NB4 (cell line): ENCODE measurements around the gene KIRREL3.

ENCODE experiments used
- DNase-seq: peaks from one replicate; pipeline ENCODE4 v3.0.0; 2010; ENCODE audit warnings: low read depth
- H3K4me3 ChIP-seq: one replicate; pipeline ENCODE4 v1.5.1; 2011; ENCODE audit warnings: mild to moderate bottlenecking, low read depth, low read length, moderate library complexity
- CTCF ChIP-seq: IDR thresholded peaks from one replicate; pipeline ENCODE4 v1.5.1; 2012; ENCODE audit warnings: low read depth, low read length
- MYC ChIP-seq: IDR thresholded peaks from 2 replicates; pipeline ENCODE4 v1.6.1; 2011; ENCODE audit warnings: low read depth, low read length
- POLR2A ChIP-seq: IDR thresholded peaks from 2 replicates; pipeline ENCODE4 v1.6.1; 2011; ENCODE audit warnings: mild to moderate bottlenecking; ENCODE audit not compliant: insufficient read length; ENCODE audit errors: extremely low read depth
- TF ChIP-seq, protein P1 (sequence below): IDR thresholded peaks from 2 replicates; pipeline ENCODE4 v1.6.1; 2011; ENCODE audit warnings: low read depth, low read length

Gene KIRREL3

DNA sequence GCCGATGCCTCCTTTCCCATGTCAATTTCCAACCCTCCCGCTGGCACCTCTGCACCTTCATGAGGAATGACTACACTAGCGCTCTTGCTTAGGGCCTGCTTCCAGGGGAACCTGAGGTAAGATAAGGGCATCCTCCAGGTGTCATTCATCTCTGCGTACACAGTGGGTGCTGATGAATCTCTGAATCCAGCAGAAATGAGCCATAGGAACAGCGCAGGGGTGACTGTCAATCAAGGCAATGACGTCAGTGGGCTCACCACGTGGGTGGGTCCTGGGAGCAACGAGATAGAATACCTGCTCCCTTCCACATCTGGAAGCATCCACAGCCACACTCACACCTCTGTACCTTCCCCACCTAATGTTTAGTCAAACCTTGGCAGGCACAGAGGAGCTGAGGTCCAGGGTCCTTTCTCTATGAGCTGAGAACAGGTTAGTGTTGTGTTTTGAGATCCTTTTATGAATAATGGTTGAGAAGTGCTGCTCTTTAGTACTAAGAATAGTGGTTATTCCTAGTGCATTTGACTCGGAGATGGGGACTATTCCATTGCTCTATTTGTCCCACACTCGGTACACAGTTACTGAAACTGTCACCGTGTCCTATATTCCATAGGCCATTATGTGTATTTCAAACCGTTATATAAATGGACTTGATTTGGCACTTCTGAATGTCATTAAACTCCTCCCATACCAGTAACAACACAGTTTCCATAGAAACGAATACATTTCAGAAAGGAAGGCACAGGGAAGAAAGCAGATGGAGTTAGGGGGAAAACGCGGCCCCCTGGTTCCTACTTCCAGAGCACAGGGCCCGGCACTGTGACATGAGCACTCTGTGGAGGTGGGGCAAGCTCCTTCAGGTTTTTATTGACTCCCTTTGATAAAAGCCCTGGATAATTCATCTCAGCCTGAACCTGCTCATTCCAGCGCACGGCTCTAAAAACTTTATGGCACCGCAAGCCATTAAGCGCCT, 451.7 kb downstream of the KIRREL3 start:
- no peak overlapping the region for H3K4me3 ChIP-seq
- DNase-seq, result no peak
- TF ChIP-seq CTCF, result no peak
- no peak for TF ChIP-seq MYC
- TF ChIP-seq, protein P1, sequence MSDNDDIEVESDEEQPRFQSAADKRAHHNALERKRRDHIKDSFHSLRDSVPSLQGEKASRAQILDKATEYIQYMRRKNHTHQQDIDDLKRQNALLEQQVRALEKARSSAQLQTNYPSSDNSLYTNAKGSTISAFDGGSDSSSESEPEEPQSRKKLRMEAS, result no peak
- TF ChIP-seq POLR2A, result no peak

DNA sequence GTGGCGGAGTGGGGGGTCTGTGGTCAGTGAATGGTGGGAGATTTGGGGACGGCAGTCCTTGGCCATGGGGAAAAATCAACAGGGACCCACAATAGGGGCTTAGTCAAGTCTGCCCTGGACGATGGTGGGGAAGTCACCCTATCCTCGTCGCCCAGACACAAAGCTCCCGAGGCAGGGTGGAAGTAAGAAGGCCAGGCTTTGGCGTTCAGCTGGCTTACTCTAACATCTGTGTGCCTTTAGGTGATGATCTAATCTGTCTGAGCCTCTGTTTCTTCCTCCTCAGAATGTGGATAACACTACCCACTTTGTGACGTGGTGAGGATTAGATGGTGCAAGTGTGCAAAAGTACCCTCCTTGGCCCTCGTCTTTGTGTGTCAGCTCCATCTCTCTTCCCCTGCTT, 452.9 kb downstream of the KIRREL3 start:
- DNase-seq, result no peak
- TF ChIP-seq POLR2A, result no peak
- no peak for TF ChIP-seq CTCF
- TF ChIP-seq MYC, result no peak
- TF ChIP-seq, protein P1, result no peak
- no peak overlapping the region for H3K4me3 ChIP-seq

GRCh38 chr11:126547161-126547560, 453.4 kb downstream of the KIRREL3 start:
- TF ChIP-seq CTCF, result no peak
- TF ChIP-seq, protein P1, result no peak
- TF ChIP-seq MYC, result no peak
- no peak for TF ChIP-seq POLR2A
- DNase-seq, result no peak

GRCh38 chr11:126546694-126547093, 453.9 kb downstream of the KIRREL3 start:
- no peak overlapping the region for H3K4me3 ChIP-seq
- TF ChIP-seq CTCF (no peak), POLR2A (no peak), MYC (no peak)
- TF ChIP-seq, protein P1, result no peak
- DNase-seq, result no peak

More at GRCh38 chr11:126547161-126547560, 453.4 kb downstream of the KIRREL3 start:
- no peak overlapping the region for H3K4me3 ChIP-seq

- H3K4me3 ChIP-seq, result no peak overlapping the region
- TF ChIP-seq MYC, result no peak
- TF ChIP-seq CTCF, result no peak
- TF ChIP-seq, protein P1, result no peak
- TF ChIP-seq POLR2A, result no peak
- DNase-seq, result no peak
These were observed 454.4 kb downstream of the KIRREL3 start for GRCh38 chr11:126546191-126546590.
